Stimulated activated CD4-positive, alpha-beta T cell treated with anti-CD3 and anti-CD28 coated beads, TNF-alpha, amount 100 ng/mL, for 48 hours (primary cell): ENCODE measurements around the gene SETD2.

Experiments
- DNase-seq, 3 donors: peaks; one replicate each; pipeline ENCODE4 v3.0.0-alpha.2; 2020; ENCODE audit warnings: low read depth in 3 of 3

Gene SETD2

GRCh38 chr3:46984591-46985459 is 179.1 kb downstream of the SETD2 start:
- no peak for DNase-seq

GRCh38 chr3:46982546-46982945 is 181.4 kb downstream of the SETD2 start:
- no peak for DNase-seq

GRCh38 chr3:46981932-46982471 is 181.9 kb downstream of the SETD2 start:
- DNase-seq = no peak

GRCh38 chr3:46979958-46980497 is 183.9 kb downstream of the SETD2 start:
- DNase-seq = no peak

- peak; percentile 92 to 98 (median 95) for DNase-seq
Observed at GRCh38 chr3:46978985-46979944, 184.6 kb downstream of the SETD2 start, which contains the start of gene NBEAL2. Gene NBEAL2 (plus strand): TSS chr3:46979666. CDS start chr3:46979862, 196 bp downstream.

GRCh38 chr3:46978381-46978780 is 185.5 kb downstream of the SETD2 start:
- DNase-seq = no peak

- DNase-seq = no peak
Observed at GRCh38 chr3:46977811-46978195, 186.1 kb downstream of the SETD2 start.

- peak; percentile 74 to 92 (median 87) for DNase-seq
Observed at GRCh38 chr3:46976326-46977190, 187.4 kb downstream of the SETD2 start, which contains the start of gene CCDC12. Gene CCDC12 (minus strand): TSS chr3:46976745. CDS start chr3:46976732, 13 bp downstream.

- DNase-seq = no peak
Observed at GRCh38 chr3:46974421-46975171, 189.3 kb downstream of the SETD2 start.

- DNase-seq = no peak
Observed at GRCh38 chr3:46972396-46972795, 191.5 kb downstream of the SETD2 start.

- no peak for DNase-seq
Observed at GRCh38 chr3:46971742-46972141, 192.2 kb downstream of the SETD2 start.

GRCh38 chr3:46971151-46971550 is 192.8 kb downstream of the SETD2 start:
- no peak for DNase-seq

- no peak for DNase-seq
Observed at GRCh38 chr3:46970391-46971091, 193.4 kb downstream of the SETD2 start.

- no peak for DNase-seq
Observed at GRCh38 chr3:46968783-46969428, 195.0 kb downstream of the SETD2 start.

GRCh38 chr3:46966811-46967210 is 197.1 kb downstream of the SETD2 start:
- no peak for DNase-seq
